ENCODE measurements around the gene EHBP1L1.

Gene EHBP1L1

DNA sequence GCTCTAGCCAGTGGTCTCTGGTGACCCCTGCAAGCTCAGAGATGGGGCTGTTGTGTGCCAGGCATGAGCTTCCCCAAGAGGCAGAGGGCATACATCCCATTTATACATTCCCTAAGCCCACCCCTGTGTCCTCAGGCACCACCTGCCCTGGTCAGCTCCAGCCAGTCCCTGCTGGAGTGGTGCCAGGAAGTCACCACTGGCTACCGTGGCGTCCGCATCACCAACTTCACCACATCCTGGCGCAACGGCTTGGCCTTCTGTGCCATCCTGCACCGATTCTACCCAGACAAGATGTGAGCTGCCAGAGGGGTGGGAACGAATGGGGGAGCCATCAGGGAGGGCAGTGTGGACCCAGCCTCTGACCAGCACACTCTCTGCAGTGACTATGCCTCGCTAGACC lies 8.3 kb downstream of the EHBP1L1 start:
- POLR2A ChIA-PET: interaction anchor here (0.9 to 1.3 kb wide), 2 partner anchors 11 to 31 kb away, joined by 3 read pairs; no protein-coding TSS in a partner anchor
- CTCF ChIA-PET: interaction anchor here (1.7 kb wide), 1 partner anchor 10 kb away, joined by 6 read pairs; no protein-coding TSS in a partner anchor
- H3K27ac ChIP-seq (ENCODE audit: extremely low read depth, low read depth, low read length): no peak overlapping the region
- TF ChIP-seq, protein P1, sequence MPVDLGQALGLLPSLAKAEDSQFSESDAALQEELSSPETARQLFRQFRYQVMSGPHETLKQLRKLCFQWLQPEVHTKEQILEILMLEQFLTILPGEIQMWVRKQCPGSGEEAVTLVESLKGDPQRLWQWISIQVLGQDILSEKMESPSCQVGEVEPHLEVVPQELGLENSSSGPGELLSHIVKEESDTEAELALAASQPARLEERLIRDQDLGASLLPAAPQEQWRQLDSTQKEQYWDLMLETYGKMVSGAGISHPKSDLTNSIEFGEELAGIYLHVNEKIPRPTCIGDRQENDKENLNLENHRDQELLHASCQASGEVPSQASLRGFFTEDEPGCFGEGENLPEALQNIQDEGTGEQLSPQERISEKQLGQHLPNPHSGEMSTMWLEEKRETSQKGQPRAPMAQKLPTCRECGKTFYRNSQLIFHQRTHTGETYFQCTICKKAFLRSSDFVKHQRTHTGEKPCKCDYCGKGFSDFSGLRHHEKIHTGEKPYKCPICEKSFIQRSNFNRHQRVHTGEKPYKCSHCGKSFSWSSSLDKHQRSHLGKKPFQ (tag by site-specific recombination; IDR thresholded peaks at IDR 0.05): no peak
- H3K4me3 ChIP-seq (ENCODE audit: low read depth, low read length): no peak overlapping the region
- peaks cover 0 to 7% of the 10 kb centered on the region in 2 experiments; a peak in 1 of 3 replicates for H3K36me3 ChIP-seq (ENCODE audit: control insufficient read depth in 2 of 2, insufficient read depth in 1 of 2, low read length in 2 of 2)
- no peaks in the 10 kb centered on the region for H3K4me1 ChIP-seq (ENCODE audit: control insufficient read depth, insufficient read depth, low read length)
- no peaks in the 10 kb centered on the region for H3K9me3 ChIP-seq (ENCODE audit: control insufficient read depth, insufficient read depth, low read depth, low read length)

DNA sequence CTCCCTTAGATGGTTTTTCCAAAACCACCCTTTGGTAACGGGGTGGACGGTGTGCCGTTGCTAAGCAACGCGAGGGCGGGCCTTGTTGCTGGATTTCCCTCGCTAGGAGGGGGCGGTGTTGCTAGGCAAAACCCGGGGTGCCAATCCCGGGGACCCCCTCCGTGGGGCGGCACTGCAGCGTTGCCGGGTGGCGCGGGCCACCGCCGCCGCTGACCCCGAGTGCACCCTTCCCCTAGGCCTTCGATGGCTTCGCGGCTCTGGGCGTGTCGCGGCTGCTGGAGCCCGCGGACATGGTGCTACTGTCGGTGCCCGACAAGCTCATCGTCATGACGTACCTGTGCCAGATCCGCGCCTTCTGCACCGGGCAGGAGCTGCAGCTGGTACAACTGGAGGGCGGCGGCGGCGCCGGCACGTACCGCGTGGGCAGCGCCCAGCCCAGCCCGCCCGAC lies 8.9 kb downstream of the EHBP1L1 start:
- Histone ChIP-seq H3K4me1 (ENCODE audit: control insufficient read depth, insufficient read depth, low read length) (no peaks in the 10 kb centered on the region), H3K9me3 (ENCODE audit: control insufficient read depth, insufficient read depth, low read depth, low read length) (no peaks in the 10 kb centered on the region), H3K27ac (ENCODE audit: extremely low read depth, low read depth, low read length) (no peak overlapping the region), H3K4me3 (ENCODE audit: low read depth, low read length) (no peak overlapping the region), H3K36me3 (ENCODE audit: control insufficient read depth in 2 of 2, insufficient read depth in 1 of 2, low read length in 2 of 2) (peaks cover 0 to 7% of the 10 kb centered on the region in 2 experiments; a peak in 1 of 3 replicates)
- no peak for TF ChIP-seq MYNN (tag by site-specific recombination; IDR thresholded peaks at IDR 0.05; ENCODE audit: borderline replicate concordance)
- TF ChIP-seq KLF1 (tag by site-specific recombination; IDR thresholded peaks at IDR 0.05): peak; percentile 27; the same call in 1 of the 2 replicates
- no peak for TF ChIP-seq ZEB2 (tag by site-specific recombination; IDR thresholded peaks at IDR 0.05)
- no peak for TF ChIP-seq SP7 (tag by site-specific recombination; IDR thresholded peaks at IDR 0.05)
- CTCF ChIA-PET: interaction anchor here (1.4 to 1.7 kb wide), 2 partner anchors 10 to 14 kb away, joined by 3 to 6 read pairs; no protein-coding TSS in a partner anchor
- POLR2A ChIA-PET: interaction anchor here (1.3 kb wide), 1 partner anchor 30 kb away, joined by 3 read pairs; no protein-coding TSS in a partner anchor

DNA sequence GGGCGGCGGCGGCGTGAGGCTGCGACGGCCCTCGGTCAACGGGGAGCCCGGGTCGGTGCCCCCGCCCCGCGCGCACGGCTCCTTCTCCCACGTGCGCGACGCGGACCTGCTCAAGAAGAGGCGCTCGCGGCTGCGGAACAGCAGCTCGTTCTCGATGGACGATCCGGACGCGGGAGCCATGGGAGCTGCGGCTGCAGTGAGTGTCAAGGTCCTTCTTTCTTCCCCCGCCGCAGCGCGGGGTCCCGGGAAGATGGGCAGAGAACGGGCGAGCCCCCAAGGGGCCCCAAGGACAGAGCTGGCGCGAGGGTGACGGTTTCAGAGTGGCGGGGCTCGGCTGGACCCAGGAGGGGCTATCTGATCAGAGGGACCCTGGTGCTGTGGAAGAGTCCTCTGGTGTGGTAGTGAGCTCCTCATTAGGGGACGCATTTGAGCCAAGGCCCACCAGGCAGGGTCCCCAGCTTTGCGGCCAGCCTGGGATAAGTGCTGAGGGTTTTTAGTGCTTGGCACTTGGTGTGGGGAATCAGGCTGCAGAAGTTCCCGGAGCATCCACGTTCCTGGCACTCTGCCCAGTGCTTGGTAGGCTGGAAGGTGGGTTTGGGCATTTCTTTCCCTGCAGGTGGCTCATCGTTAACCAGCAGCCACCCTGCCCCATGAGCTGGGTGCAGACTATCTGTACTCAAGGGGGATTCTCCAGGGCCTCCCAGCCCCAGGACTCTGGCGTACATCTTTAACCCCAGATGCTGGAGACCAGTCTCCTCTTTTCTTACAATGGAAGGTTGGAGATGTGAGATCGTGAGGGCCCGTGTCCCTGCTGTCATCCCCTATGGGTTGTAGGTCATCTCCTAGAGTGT lies 9.8 kb downstream of the EHBP1L1 start:
- TF ChIP-seq ZNF175 (tag by site-specific recombination; IDR thresholded peaks at IDR 0.05) (no peak), YY1 (tag by site-specific recombination; IDR thresholded peaks at IDR 0.05) (no peak), BCL11B (tag by site-specific recombination; IDR thresholded peaks at IDR 0.05; ENCODE audit: low read depth) (no peak), ZNF146 (tag by site-specific recombination; IDR thresholded peaks at IDR 0.05) (no peak), FEZF1 (tag by site-specific recombination; IDR thresholded peaks at IDR 0.05) (no peak), ZIC2 (tag by site-specific recombination; IDR thresholded peaks at IDR 0.05) (peak; percentile 73)
- TF ChIP-seq, protein P2, sequence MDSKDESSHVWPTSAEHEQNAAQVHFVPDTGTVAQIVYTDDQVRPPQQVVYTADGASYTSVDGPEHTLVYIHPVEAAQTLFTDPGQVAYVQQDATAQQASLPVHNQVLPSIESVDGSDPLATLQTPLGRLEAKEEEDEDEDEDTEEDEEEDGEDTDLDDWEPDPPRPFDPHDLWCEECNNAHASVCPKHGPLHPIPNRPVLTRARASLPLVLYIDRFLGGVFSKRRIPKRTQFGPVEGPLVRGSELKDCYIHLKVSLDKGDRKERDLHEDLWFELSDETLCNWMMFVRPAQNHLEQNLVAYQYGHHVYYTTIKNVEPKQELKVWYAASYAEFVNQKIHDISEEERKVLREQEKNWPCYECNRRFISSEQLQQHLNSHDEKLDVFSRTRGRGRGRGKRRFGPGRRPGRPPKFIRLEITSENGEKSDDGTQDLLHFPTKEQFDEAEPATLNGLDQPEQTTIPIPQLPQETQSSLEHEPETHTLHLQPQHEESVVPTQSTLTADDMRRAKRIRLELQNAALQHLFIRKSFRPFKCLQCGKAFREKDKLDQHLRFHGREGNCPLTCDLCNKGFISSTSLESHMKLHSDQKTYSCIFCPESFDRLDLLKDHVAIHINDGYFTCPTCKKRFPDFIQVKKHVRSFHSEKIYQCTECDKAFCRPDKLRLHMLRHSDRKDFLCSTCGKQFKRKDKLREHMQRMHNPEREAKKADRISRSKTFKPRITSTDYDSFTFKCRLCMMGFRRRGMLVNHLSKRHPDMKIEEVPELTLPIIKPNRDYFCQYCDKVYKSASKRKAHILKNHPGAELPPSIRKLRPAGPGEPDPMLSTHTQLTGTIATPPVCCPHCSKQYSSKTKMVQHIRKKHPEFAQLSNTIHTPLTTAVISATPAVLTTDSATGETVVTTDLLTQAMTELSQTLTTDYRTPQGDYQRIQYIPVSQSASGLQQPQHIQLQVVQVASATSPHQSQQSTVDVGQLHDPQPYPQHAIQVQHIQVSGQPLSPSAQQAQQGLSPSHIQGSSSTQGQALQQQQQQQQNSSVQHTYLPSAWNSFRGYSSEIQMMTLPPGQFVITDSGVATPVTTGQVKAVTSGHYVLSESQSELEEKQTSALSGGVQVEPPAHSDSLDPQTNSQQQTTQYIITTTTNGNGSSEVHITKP (tag by site-specific recombination; IDR thresholded peaks at IDR 0.05): peak; percentile 14; the same call in 1 of the 2 replicates
- Histone ChIP-seq H3K36me3 (ENCODE audit: control insufficient read depth in 2 of 2, insufficient read depth in 1 of 2, low read length in 2 of 2) (peaks cover 0 to 3% of the 10 kb centered on the region in 2 experiments; a peak in 1 of 3 replicates), H3K9me3 (ENCODE audit: control insufficient read depth, insufficient read depth, low read depth, low read length) (no peaks in the 10 kb centered on the region), H3K27ac (ENCODE audit: extremely low read depth, low read depth, low read length) (no peak overlapping the region), H3K4me3 (ENCODE audit: low read depth, low read length) (no peak overlapping the region), H3K4me1 (ENCODE audit: control insufficient read depth, insufficient read depth, low read length) (no peaks in the 10 kb centered on the region)
- ChIA-PET CTCF (interaction anchor here (0.8 to 1.6 kb wide), 4 partner anchors 9 to 44 kb away, joined by 3 to 12 read pairs (median 3); partner anchors contain the start of gene KCNK7), POLR2A (interaction anchor here (1.3 to 1.8 kb wide), 3 partner anchors 10 to 29 kb away, joined by 3 to 8 read pairs (median 6); partner anchors contain the start of genes EHBP1L1, KCNK7 and PCNX3)
